Coronary artery (tissue), 2 donors: ENCODE data around the gene JAK1.
A peak's percentile ranks its signal among the peaks of the same experiment; 100 is the strongest.
"Not testable (repeated sequence)": the region's sequence is repeated elsewhere in the genome, so short reads cannot be mapped to it uniquely, and the experiment has no call there.

Experiments
- DNase-seq: peaks from one replicate; pipeline ENCODE4 v3.0.0-alpha.2; 2017; ENCODE audit warnings: low spot score
- H3K27ac ChIP-seq, 2 donors: fragments of 200-600 bp; sonication (generic); one replicate each; pipeline ENCODE4 v1.5.1; 2016 to 2019
- H3K4me3 ChIP-seq: fragments of 200-600 bp; sonication (generic); 2 replicates; pipeline ENCODE4 v1.5.1; 2016; ENCODE audit warnings: mild to moderate bottlenecking, moderate library complexity
- CTCF ChIP-seq: fragments of 200-600 bp; sonication (generic); IDR thresholded peaks from one replicate; pipeline ENCODE4 v1.5.1; 2019; ENCODE audit warnings: antibody characterized with exemption

JAK1 gene

DNA sequence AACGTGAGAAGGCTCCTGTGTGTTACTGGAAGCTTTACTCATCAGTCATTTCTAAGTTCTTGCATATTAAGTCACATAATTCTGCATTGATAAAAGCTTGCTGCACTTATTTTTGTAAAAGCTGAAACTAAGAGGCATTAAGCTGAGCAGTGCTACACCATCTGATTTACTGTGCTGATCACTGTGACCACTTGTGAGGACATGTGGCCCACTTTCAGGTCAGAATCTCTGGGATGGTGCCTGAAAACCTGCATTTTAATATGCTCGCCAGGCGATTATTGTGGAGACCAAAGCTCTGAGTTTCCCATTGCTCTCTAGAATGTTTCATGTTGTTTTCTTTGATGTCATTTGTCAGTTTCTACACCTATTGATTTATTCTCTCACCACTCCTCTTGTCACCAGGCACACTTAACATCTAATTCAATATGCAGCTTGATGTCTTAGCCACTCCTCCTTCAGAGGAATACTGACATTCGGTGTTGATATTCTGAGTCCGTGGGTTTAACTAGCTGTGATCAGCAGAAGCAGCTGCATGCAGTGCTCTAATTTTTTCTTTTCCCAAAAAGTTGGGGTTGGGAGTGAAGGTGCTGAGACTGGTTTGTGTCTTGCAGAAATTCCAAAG lies 136.2 kb downstream of the JAK1 start:
- H3K4me3 ChIP-seq = no peak overlapping the region
- no peak overlapping the region for H3K27ac ChIP-seq
- TF ChIP-seq CTCF = no peak
- no peak for DNase-seq

DNA sequence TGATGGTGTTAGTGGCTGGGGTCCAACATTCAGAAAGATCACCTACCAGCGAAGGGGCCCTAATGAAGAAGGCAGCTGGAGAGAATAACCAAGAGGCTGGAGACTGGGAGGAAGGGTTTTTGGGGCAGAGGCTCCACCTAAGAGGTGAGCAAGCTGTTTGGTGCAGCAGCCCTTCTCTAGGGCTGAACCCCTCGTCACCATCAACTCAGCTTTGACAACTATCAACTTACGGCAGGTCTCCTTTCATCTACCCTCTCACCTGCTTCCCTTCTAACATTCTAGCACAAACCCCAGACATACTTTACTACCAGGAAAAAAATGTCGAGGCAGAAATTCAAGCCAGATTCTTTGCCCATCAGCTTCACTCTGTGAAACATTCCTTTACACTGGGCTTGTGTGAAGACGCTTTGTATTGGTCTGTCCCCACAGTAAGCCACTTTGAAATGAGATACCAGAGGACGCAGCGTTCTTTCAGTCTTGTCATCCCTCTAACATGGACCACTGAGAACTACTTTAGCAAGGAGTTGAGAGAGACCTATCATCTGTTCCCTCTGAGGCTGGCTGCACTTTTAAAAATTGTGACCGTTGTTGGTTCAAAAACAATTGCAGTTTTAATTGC lies 136.8 kb downstream of the JAK1 start:
- no peak for TF ChIP-seq CTCF
- DNase-seq = no peak
- Histone ChIP-seq H3K4me3 (no peak overlapping the region), H3K27ac (no peak overlapping the region)

DNA sequence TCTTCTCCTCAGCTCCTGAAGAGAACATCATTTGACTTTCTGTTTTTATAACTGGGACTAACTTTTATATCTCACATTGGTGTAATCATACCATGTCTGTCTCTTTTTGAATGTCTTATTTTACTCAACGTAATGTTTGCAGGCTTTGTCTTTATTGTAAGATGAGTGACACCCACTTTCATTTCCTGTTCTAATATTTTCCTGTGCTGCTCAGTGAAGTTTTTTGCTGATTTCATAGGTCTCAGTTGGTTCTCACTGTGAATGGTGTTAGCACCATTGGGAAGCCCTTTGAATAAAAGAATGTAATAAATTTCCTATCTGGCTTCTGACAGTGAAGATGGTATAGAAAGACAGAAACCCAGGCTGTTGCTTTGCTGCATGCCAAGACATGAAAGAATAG lies 137.5 kb downstream of the JAK1 start:
- Histone ChIP-seq H3K4me3 (no peak overlapping the region), H3K27ac (no peak overlapping the region)
- no peak for TF ChIP-seq CTCF
- no peak for DNase-seq

DNA sequence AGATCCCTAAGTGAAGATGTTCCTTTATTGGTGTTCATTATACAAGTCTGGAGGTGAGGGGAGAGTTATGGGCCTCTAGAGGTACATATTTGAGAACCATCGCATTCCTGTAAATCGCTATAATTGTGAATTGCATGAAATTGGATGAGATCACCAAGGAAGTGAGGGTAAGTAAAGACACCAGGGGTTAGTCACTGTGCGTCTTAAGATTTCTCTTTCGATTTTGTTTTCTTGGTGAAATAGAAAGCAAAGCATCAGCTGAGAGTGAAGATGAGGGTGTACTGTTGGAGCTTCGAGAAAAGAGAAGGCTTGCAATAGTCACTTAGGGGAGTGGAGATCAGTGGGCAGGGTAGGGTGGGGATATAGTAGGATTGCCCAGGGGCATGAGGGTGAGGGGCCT lies 139.4 kb downstream of the JAK1 start:
- TF ChIP-seq CTCF = no peak
- no peak for DNase-seq
- Histone ChIP-seq H3K27ac (no peak overlapping the region), H3K4me3 (no peak overlapping the region)

DNA sequence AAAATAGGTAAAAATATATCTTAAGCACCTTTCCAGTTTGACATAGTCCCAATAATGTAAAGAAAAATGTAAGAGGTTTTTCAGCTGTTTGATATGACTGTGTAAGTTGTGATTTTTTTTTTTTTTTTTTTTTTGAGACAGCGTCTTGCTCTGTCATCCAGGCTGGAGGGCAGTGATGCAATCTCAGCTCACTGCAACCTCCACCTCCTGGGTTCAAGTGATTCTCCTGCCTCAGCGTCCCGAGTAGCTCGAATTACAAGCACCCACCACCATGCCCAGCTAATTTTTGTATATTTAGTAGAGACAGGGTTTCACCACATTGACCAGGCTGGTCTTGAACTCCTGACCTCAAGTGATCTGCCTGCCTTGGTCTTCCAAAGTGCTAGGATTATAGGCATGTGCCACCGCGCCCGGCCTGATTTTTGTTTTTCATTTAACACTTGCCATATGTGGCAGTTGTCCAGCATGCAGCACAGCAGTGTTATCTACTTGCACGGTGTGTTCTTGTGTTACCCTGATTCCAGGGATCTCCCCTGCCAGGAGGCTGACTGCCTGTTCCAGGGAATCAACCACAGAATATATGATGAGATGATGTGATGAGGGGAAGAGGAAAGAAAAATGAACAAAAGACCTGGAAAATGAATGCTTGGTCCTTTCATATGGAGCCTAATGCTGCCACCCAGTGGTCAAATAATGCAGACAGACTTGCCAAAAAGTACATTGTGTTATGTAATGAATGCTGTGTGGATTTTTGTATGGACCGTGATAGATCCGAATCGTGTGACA lies 142.5 kb downstream of the JAK1 start:
- peak; percentile 65 for TF ChIP-seq CTCF
- peak overlapping the region in 1 of 2 donors; percentile 38 for H3K27ac ChIP-seq
- no peak for DNase-seq
- H3K4me3 ChIP-seq = peak overlapping the region; percentile 13

- TF ChIP-seq CTCF = no peak
- Histone ChIP-seq H3K4me3 (no peak overlapping the region), H3K27ac (peak overlapping the region in 1 of 2 donors; percentile 19)
- no peak for DNase-seq
These were observed 143.7 kb downstream of the JAK1 start for GRCh38 chr1:64822621-64823020.

GRCh38 chr1:64820572-64820971 lies 145.8 kb downstream of the JAK1 start:
- not testable (repeated sequence) for DNase-seq, H3K4me3 ChIP-seq, H3K27ac ChIP-seq

GRCh38 chr1:64817364-64817763 lies 149.0 kb downstream of the JAK1 start:
- H3K27ac ChIP-seq, H3K4me3 ChIP-seq, DNase-seq: not testable (repeated sequence)
